Liver (tissue), 3 donors: ENCODE data around the gene SNX9.

Experiments used
- EGR1 ChIP-seq, 2 donors: IDR thresholded peaks; 2 replicates each; pipeline ENCODE4 v1.6.1; 2016 to 2018; ENCODE audit warnings: antibody characterized with exemption in 2 of 2, low read depth in 2 of 2
- FOXA1 ChIP-seq: IDR thresholded peaks from 2 replicates; pipeline ENCODE4 v1.6.1; 2016; ENCODE audit warnings: antibody characterized with exemption
- GABPA ChIP-seq, 2 donors: IDR thresholded peaks in 1 of 2; conservative IDR thresholded peaks in 1 of 2; 2 replicates each; pipeline ENCODE4 v1.6.1; 2016; ENCODE audit warnings: antibody characterized with exemption in 2 of 2, mild to moderate bottlenecking in 1 of 2, moderate library complexity in 1 of 2
- HNF4A ChIP-seq, 2 donors: conservative IDR thresholded peaks; 2 replicates each; pipeline ENCODE4 v1.6.1; 2016; ENCODE audit warnings: antibody characterized with exemption in 2 of 2, mild to moderate bottlenecking in 2 of 2
- HNF4G ChIP-seq: IDR thresholded peaks from 2 replicates; pipeline ENCODE4 v1.6.1; 2016; ENCODE audit warnings: antibody characterized with exemption
- JUND ChIP-seq, 2 donors: IDR thresholded peaks; 2 replicates each; pipeline ENCODE4 v1.6.1; 2016; ENCODE audit warnings: antibody characterized with exemption in 2 of 2
- RAD21 ChIP-seq, 2 donors: IDR thresholded peaks; 2 replicates each; pipeline ENCODE4 v1.6.1; 2016; ENCODE audit warnings: antibody characterized with exemption in 2 of 2, mild to moderate bottlenecking in 2 of 2
- TAF1 ChIP-seq: conservative IDR thresholded peaks from 2 replicates; pipeline ENCODE4 v1.6.1; 2016; ENCODE audit warnings: antibody characterized with exemption, mild to moderate bottlenecking
- YY1 ChIP-seq: IDR thresholded peaks from 2 replicates; pipeline ENCODE4 v1.6.1; 2016; ENCODE audit warnings: antibody characterized with exemption, mild to moderate bottlenecking
- TF ChIP-seq, protein P1 (sequence below): fragments of 150-350 bp; IDR thresholded peaks from 2 replicates; pipeline ENCODE4 v1.5.1; 2017; ENCODE audit warnings: improper control_type of control experiment, low read depth, low read length; ENCODE audit not compliant: missing input control
- TF ChIP-seq, protein P2 (sequence below): IDR thresholded peaks from 2 replicates; pipeline ENCODE4 v1.6.1; 2016; ENCODE audit warnings: antibody characterized with exemption, mild to moderate bottlenecking
- TF ChIP-seq, protein P3 (sequence below): IDR thresholded peaks from 2 replicates; pipeline ENCODE4 v1.6.1; 2016; ENCODE audit warnings: antibody characterized with exemption
- TF ChIP-seq, protein P4 (sequence below): IDR thresholded peaks from 2 replicates; pipeline ENCODE4 v1.6.1; 2016; ENCODE audit warnings: antibody characterized with exemption
- donor health status: healthy.
- donor health status: healthy.

DNA sequence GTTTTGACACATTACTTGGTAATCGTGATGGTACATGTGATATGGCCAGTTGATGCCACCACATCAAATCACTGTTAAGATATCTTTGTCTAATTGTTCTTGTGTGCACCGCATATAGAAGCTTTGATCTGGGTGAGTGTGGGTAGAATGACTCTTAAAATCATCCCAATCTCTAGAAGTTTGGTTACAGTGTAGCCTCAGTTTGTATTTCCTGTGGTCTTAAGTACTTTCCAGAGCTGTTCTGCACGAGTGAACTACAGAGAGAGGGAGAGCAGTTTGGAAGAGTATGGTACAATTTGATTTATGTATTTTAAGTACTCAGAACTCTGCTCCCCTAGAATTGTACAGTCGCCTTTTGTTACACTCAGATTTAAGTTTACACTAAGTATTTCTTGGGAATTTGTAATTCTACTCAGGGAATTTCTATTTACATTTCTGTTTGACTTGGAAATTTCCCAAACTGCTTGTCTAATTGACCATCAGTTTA is 37.5 kb downstream of the SNX9 start:
- TF ChIP-seq EGR1 (IDR thresholded peaks at IDR 0.05; ENCODE audit: low read depth in 2 of 2) (no peak), TAF1 (no peak), RAD21 (IDR thresholded peaks at IDR 0.05) (no peak), FOXA1 (no peak), GABPA (IDR thresholded peaks at IDR 0.05 in 1 of 2, conservative IDR thresholded peaks at IDR 0.05 in 1 of 2) (no peak), JUND (IDR thresholded peaks at IDR 0.05) (no peak), HNF4G (no peak), YY1 (no peak), HNF4A (conservative IDR thresholded peaks at IDR 0.05) (no peak)
- TF ChIP-seq, protein P1, sequence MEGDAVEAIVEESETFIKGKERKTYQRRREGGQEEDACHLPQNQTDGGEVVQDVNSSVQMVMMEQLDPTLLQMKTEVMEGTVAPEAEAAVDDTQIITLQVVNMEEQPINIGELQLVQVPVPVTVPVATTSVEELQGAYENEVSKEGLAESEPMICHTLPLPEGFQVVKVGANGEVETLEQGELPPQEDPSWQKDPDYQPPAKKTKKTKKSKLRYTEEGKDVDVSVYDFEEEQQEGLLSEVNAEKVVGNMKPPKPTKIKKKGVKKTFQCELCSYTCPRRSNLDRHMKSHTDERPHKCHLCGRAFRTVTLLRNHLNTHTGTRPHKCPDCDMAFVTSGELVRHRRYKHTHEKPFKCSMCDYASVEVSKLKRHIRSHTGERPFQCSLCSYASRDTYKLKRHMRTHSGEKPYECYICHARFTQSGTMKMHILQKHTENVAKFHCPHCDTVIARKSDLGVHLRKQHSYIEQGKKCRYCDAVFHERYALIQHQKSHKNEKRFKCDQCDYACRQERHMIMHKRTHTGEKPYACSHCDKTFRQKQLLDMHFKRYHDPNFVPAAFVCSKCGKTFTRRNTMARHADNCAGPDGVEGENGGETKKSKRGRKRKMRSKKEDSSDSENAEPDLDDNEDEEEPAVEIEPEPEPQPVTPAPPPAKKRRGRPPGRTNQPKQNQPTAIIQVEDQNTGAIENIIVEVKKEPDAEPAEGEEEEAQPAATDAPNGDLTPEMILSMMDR: no peak
- TF ChIP-seq, protein P2, sequence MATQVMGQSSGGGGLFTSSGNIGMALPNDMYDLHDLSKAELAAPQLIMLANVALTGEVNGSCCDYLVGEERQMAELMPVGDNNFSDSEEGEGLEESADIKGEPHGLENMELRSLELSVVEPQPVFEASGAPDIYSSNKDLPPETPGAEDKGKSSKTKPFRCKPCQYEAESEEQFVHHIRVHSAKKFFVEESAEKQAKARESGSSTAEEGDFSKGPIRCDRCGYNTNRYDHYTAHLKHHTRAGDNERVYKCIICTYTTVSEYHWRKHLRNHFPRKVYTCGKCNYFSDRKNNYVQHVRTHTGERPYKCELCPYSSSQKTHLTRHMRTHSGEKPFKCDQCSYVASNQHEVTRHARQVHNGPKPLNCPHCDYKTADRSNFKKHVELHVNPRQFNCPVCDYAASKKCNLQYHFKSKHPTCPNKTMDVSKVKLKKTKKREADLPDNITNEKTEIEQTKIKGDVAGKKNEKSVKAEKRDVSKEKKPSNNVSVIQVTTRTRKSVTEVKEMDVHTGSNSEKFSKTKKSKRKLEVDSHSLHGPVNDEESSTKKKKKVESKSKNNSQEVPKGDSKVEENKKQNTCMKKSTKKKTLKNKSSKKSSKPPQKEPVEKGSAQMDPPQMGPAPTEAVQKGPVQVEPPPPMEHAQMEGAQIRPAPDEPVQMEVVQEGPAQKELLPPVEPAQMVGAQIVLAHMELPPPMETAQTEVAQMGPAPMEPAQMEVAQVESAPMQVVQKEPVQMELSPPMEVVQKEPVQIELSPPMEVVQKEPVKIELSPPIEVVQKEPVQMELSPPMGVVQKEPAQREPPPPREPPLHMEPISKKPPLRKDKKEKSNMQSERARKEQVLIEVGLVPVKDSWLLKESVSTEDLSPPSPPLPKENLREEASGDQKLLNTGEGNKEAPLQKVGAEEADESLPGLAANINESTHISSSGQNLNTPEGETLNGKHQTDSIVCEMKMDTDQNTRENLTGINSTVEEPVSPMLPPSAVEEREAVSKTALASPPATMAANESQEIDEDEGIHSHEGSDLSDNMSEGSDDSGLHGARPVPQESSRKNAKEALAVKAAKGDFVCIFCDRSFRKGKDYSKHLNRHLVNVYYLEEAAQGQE: no peak
- TF ChIP-seq, protein P3, sequence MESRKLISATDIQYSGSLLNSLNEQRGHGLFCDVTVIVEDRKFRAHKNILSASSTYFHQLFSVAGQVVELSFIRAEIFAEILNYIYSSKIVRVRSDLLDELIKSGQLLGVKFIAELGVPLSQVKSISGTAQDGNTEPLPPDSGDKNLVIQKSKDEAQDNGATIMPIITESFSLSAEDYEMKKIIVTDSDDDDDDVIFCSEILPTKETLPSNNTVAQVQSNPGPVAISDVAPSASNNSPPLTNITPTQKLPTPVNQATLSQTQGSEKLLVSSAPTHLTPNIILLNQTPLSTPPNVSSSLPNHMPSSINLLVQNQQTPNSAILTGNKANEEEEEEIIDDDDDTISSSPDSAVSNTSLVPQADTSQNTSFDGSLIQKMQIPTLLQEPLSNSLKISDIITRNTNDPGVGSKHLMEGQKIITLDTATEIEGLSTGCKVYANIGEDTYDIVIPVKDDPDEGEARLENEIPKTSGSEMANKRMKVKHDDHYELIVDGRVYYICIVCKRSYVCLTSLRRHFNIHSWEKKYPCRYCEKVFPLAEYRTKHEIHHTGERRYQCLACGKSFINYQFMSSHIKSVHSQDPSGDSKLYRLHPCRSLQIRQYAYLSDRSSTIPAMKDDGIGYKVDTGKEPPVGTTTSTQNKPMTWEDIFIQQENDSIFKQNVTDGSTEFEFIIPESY: no peak
- TF ChIP-seq, protein P4, sequence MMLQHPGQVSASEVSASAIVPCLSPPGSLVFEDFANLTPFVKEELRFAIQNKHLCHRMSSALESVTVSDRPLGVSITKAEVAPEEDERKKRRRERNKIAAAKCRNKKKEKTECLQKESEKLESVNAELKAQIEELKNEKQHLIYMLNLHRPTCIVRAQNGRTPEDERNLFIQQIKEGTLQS: no peak
